Heart left ventricle (tissue), 16 donors: ENCODE results near the gene GRM3. TPM values are rescaled to one million over a fixed set of nuclear protein-coding genes. Genes with fewer than 3 reads are reported as not detected.
"Not testable (repeated sequence)": the region's sequence is repeated elsewhere in the genome, so short reads cannot be mapped to it uniquely, and the experiment has no call there.

Experiments
- ATAC-seq, 4 donors: fragments of 200-7000 bp; cut with Tn5 transposase; one replicate each; pipeline ENCODE4 v1.9.1; 2020 to 2022; ENCODE audit warnings: moderate library complexity in 4 of 4, mild to moderate bottlenecking in 3 of 4, moderate number of reproducible peaks in 1 of 4
- DNase-seq, 5 donors: peaks; one replicate each; pipeline ENCODE4 v3.0.0-alpha.2; 2020
- H3K27ac ChIP-seq, 12 donors: fragments of 200-600 bp; sonication (generic) in 4 of 12; one replicate each; pipeline versions ENCODE4 v1.5.0 to v1.8.0; 2016 to 2022; ENCODE audit warnings: mild to moderate bottlenecking in 2 of 12
- H3K27me3 ChIP-seq, 9 donors: fragments of 200-600 bp; sonication (generic) in 2 of 9; one replicate each; pipeline versions ENCODE4 v1.5.1 to v1.8.0; 2016 to 2022; ENCODE audit warnings: mild to moderate bottlenecking in 3 of 9
- H3K36me3 ChIP-seq, 9 donors: fragments of 200-600 bp; sonication (generic) in 2 of 9; one replicate each; pipeline versions ENCODE4 v1.5.0 to v1.8.0; 2018 to 2022; ENCODE audit warnings: mild to moderate bottlenecking in 2 of 9
- H3K4me1 ChIP-seq, 12 donors: fragments of 200-600 bp; sonication (generic) in 4 of 12; one replicate each; pipeline versions ENCODE4 v1.5.0 to v1.8.0; 2016 to 2022; ENCODE audit warnings: mild to moderate bottlenecking in 3 of 12
- H3K4me3 ChIP-seq, 12 donors: fragments of 200-600 bp; sonication (generic) in 4 of 12; one replicate each; pipeline versions ENCODE4 v1.5.0 to v1.8.0; 2017 to 2022; ENCODE audit warnings: mild to moderate bottlenecking in 9 of 12, moderate library complexity in 4 of 12
- H3K9me3 ChIP-seq, 12 donors: fragments of 200-600 bp; sonication (generic) in 4 of 12; one replicate each; pipeline versions ENCODE4 v1.5.0 to v1.8.0; 2016 to 2022; ENCODE audit warnings: mild to moderate bottlenecking in 1 of 12
- POLR2A ChIP-seq, 2 donors: fragments of 450-650 bp; IDR thresholded peaks; one replicate each; pipeline ENCODE4 v1.6.1; 2017; ENCODE audit warnings: antibody characterized with exemption in 2 of 2, mild to moderate bottlenecking in 2 of 2, moderate library complexity in 2 of 2
- WGBS, 4 donors: extraction: QIAGEN DNeasy Blood & Tissue Kit in 2 of 4; methylation state at CpG; one replicate each; pipeline versions ENCODE4 v1.1.5 to v1.1.7; 2013 to 2018; 5-methylcytosine and 5-hydroxymethylcytosine counted together
- intact Hi-C, 10 donors: fragments of 100-400 bp; cut with DNase I; formaldehyde crosslinking; loops; one replicate each; pipeline versions ENCODE4 v1.11.1 to v1.14.2; 2022
- long read RNA-seq, 3 donors: library from polyadenylated mRNA; unstranded; transcript quantifications; one replicate each; pipeline ENCODE4 v2.0.0, GENCODE V29; 2020 to 2021
- polyA plus RNA-seq, 2 donors: library from polyadenylated mRNA; stranded (reverse); fragments of 200-250 nt; gene quantifications; one replicate each; pipeline ENCODE4 v1.2.3, GENCODE V29; 2013
- total RNA-seq, 9 donors: library from RNA; depleted of rRNA in 2 of 9; stranded (reverse); fragments of >200 nt in 2 of 9; fragmentation: NEBNext Ultra II Directional in 3 of 9; extraction: Animal tissue kit (Norgen Biotek cat#: 25700) in 3 of 9; gene quantifications; one replicate each; pipeline versions ENCODE4 v1.1.0 to v1.2.4, GENCODE V29; 2016 to 2023
- TF ChIP-seq, protein P1 (sequence below), 12 donors: fragments of 200-600 bp; sonication (generic) in 4 of 12; IDR thresholded peaks; one replicate each; pipeline versions ENCODE4 v1.5.0 to v1.8.0; 2018 to 2022; ENCODE audit warnings: antibody characterized with exemption in 12 of 12, mild to moderate bottlenecking in 5 of 12
- donor health status: ischemic (EF 13 %, LVEDD 7.1; RV severe dilation, severe dysfunction).
- donor health status: healthy with polysubstance abuse.
- donor health status: DM: no; HTN: yes; CAD: no.
- donor health status: DM: no; HTN: no; CAD: no.
- donor health status: ischemic (EF 25% LVEDD 6.9; RV normal size, moderate dysfunction).
- donor health status: ischemic (EF 25% LVEDD 5.7; RV mildly dilated, moderate dysfunction).
- donor health status: healthy.
- donor health status: DM: yes; HTN: yes; CAD: no.
- donor health status: ischemic (EF 35%, LVEDD 5.7; RV mildly dilated, moderate dysfunction).
- donor health status: nonischemic (EF 11% LVEDD 7.7; RV severe dilation, severe dysfunction).
- donor health status: DM: yes; HTN: yes; CAD: no.
- donor health status: PGD.
- donor health status: ischemic (EF 29% LVEDD 5.4; RV normal size, mild dysfunction).
- donor health status: nonischemic (EF 23%, LVEDD 6.1; RV moderate dilation, normal function).

Gene GRM3
- total RNA-seq (under 1 TPM in 1 of 9 donors, not detected in 8; 0.73 TPM), polyA plus RNA-seq (under 1 TPM in 1 of 2 donors, not detected in 1; 0.03 TPM)
- long read RNA-seq, donor 1, result 0 reads
- long read RNA-seq, donor 2, result 0 reads
- long read RNA-seq, donor 3, result 0 reads

DNA sequence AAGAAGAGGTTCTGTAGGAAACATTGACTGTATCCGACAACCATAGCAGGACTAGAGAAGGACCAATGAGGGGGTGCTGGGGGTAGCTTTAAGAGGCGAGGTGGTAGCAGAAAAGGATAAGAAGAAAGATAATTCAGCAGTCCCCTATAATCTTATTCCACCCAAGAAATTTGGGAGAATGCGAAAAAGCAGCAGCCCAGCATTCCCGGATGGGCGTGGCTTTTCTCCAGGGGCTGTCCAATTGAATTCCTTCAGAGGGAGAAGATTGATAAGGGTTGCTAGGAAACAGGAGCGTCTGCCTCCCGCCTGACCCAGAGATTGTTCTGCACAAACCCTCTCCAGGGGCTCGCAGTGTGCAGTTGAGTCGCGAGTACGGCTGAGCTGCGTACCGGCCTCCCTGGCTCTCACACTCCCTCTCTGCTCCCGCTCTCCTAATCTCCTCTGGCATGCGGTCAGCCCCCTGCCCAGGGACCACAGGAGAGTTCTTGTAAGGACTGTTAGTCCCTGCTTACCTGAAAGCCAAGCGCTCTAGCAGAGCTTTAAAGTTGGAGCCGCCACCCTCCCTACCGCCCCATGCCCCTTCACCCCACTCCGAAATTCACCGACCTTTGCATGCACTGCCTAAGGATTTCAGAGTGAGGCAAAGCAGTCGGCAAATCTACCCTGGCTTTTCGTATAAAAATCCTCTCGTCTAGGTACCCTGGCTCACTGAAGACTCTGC lies at the start of gene GRM3:
GRM3 (plus strand) TSS at position 349 of the 721 bp plus-strand sequence. CDS start 121,237 bp downstream, outside the sequence.
- ATAC-seq (peak in 3 of 4 donors; percentile 39 to 64 (median 50)), DNase-seq (peak in 3 of 5 donors; percentile 19 to 53 (median 29))
- no peaks in the 10 kb centered on the region for H3K9me3 ChIP-seq
- no peak for TF ChIP-seq POLR2A (IDR thresholded peaks at IDR 0.05)
- TF ChIP-seq, protein P1, sequence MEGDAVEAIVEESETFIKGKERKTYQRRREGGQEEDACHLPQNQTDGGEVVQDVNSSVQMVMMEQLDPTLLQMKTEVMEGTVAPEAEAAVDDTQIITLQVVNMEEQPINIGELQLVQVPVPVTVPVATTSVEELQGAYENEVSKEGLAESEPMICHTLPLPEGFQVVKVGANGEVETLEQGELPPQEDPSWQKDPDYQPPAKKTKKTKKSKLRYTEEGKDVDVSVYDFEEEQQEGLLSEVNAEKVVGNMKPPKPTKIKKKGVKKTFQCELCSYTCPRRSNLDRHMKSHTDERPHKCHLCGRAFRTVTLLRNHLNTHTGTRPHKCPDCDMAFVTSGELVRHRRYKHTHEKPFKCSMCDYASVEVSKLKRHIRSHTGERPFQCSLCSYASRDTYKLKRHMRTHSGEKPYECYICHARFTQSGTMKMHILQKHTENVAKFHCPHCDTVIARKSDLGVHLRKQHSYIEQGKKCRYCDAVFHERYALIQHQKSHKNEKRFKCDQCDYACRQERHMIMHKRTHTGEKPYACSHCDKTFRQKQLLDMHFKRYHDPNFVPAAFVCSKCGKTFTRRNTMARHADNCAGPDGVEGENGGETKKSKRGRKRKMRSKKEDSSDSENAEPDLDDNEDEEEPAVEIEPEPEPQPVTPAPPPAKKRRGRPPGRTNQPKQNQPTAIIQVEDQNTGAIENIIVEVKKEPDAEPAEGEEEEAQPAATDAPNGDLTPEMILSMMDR (IDR thresholded peaks at IDR 0.05), result no peak
- peak within 1 kb of the TSS; percentile 1 to 42 (median 24) for H3K4me3 ChIP-seq
- 1 to 2% (median 1%) methylated on average over 15 to 23 of the region's 23 CpGs for WGBS, 4 donors
- intact Hi-C loops, result no loop called here
- peaks cover 0 to 62% (median 26%) of the 10 kb centered on the region in 9 donors for H3K27me3 ChIP-seq
- no peaks in the 10 kb centered on the region for H3K36me3 ChIP-seq
- H3K27ac ChIP-seq, result no peak within 1 kb of the TSS
- peaks cover 0 to 20% (median 6%) of the 10 kb centered on the region in 12 donors for H3K4me1 ChIP-seq

DNA sequence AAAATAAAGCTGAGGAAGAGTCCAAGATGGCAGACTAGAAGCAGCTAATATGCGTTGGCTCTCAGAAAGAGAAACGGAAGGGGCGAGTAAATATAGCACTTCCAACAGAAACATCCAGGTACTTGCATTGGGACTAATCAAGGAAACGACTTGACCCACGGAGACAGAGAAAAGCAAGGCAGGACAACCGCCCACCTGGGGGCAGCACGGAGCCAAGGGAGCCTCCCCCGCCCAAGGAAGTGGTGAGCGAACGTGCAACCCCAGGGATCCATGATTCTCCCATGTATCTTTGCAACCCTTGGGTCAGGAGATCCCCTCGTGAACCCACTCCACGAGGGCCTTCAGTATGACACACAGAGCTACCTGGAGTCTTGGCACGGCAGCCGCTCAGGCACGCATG lies 45.4 kb upstream of the GRM3 start:
- H3K27me3 ChIP-seq, result no peaks in the 10 kb centered on the region
- no peaks in the 10 kb centered on the region for H3K36me3 ChIP-seq
- intact Hi-C loops, result no loop called here
- no peak for DNase-seq
- ATAC-seq, result no peak
- TF ChIP-seq, protein P1 (IDR thresholded peaks at IDR 0.05), result peak in 2 of 12 donors; percentile 6
- TF ChIP-seq POLR2A (IDR thresholded peaks at IDR 0.05), result no peak
- 53 to 57% (median 56%) methylated on average over 15 of the region's 15 CpGs for WGBS, 4 donors
- no peaks in the 10 kb centered on the region for H3K4me1 ChIP-seq
- H3K27ac ChIP-seq, result no peak overlapping the region
- no peaks in the 10 kb centered on the region for H3K9me3 ChIP-seq
- no peak overlapping the region for H3K4me3 ChIP-seq

DNA sequence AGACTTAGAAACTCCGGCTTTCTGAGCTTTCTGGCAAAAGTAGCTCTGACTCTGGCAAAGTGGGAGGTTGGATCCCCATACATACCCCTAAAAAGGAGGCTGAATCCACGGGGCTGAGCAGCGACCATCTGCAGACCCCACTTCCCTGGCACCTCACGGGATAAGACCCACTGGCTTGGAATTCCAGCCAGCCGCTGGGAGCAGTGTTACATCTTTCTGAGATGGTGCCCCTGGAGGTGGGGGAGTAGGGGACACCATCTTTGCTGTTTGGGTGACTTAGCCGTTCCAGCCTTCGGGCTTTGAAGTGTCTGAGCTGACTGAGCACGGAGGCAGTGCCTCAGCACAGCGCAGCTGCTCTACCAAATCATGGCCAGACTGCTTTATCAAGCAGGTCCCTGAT lies 45.0 kb upstream of the GRM3 start:
- TF ChIP-seq POLR2A (IDR thresholded peaks at IDR 0.05), result no peak
- TF ChIP-seq, protein P1 (IDR thresholded peaks at IDR 0.05), result no peak
- Histone ChIP-seq H3K27ac (no peak overlapping the region), H3K9me3 (peaks cover 0 to under 1% (median 0%) of the 10 kb centered on the region in 12 donors), H3K4me3 (no peak overlapping the region), H3K4me1 (no peaks in the 10 kb centered on the region), H3K36me3 (no peaks in the 10 kb centered on the region), H3K27me3 (no peaks in the 10 kb centered on the region)
- intact Hi-C loops, result no loop called here
- WGBS, 4 donors, result 89 to 97% (median 91%) methylated on average over 4 to 9 of the region's 9 CpGs
- DNase-seq (no peak), ATAC-seq (no peak)

DNA sequence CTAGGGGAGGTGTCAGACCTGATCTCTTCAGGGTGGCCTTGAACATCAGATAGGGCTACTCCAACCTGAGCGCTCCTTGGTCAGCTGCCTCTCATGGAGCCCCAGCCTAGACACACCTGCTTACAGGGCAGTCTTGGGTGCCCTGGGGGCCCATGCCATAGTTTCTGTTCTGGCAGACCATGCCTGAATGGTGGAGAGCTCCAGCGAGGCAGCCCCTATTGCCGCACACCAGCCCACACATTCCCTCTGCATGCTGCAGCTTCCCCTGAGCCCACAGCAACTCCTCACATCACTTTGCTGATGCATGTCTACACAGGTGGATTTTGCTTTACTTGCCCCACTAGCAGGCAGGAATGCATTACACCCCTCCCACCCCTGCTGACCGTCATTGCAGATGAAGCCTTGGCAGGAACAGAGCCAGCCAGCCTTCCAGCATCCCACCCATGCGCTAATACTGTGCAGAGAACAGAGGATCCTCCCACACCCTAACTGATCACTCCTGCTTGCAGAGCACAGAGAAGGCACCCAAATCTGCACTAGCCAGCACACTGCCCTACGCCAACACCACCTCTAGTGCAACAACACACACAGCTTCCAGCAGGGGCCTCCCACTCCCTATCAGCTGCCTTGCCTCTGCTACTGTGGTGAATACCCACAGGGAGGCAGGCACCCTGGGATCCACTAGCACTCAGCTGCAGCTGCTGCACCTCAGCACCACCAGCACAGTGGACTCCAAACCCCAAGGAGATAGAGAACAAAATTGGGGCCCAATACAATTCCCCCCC lies 43.0 kb upstream of the GRM3 start:
- Histone ChIP-seq H3K9me3 (peaks cover 0 to 16% (median 0%) of the 10 kb centered on the region in 12 donors), H3K4me1 (no peaks in the 10 kb centered on the region), H3K27ac (no peak overlapping the region), H3K4me3 (no peak overlapping the region), H3K36me3 (no peaks in the 10 kb centered on the region), H3K27me3 (no peaks in the 10 kb centered on the region)
- TF ChIP-seq POLR2A (IDR thresholded peaks at IDR 0.05), result no peak
- TF ChIP-seq, protein P1 (IDR thresholded peaks at IDR 0.05), result no peak
- ATAC-seq (no peak), DNase-seq (no peak)
- 73 to 77% (median 75%) methylated on average over 5 to 6 of the region's 6 CpGs for WGBS, 4 donors
- intact Hi-C loops, result loop anchor here in 1 of 10 donors (2.0 kb wide), 1 partner anchor 16 kb away; no protein-coding TSS in a partner anchor

DNA sequence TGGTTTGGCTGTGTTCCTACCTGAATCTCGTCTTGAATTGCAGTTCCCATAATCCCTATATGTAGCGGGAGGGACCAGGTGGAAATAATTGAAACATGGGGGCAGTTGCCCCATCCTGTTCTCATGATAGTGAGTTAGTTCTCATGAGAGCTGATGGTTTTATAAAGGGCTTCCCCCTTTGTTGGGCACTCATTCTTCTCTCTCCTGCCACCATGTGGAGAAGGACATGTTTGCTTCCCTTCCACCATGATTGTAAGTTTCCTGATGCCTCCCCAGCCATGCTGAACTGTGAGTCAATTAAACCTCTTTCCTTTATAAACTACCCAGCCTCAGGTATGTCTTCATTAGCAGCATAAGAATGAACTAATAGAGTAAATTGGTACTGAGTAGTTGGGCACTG lies 28.0 kb upstream of the GRM3 start:
- ATAC-seq, DNase-seq: not testable (repeated sequence)

More for the DNA sequence above, 28.0 kb upstream of the GRM3 start:
- H3K9me3 ChIP-seq, H3K4me3 ChIP-seq, H3K4me1 ChIP-seq, H3K36me3 ChIP-seq, H3K27ac ChIP-seq, H3K27me3 ChIP-seq: not testable (repeated sequence)
- intact Hi-C loops, result loop anchor here in 1 of 10 donors (2.0 kb wide), 1 partner anchor 15 kb away; no protein-coding TSS in a partner anchor
- WGBS, 4 donors, result 70 to 79% (median 78%) methylated on average over 2 of the region's 2 CpGs
